IPS-NIHi7 (cell line): Measurements from ENCODE around the gene TMEM139.

Source experiments
- DNase-seq: peaks from one replicate; pipeline ENCODE4 v3.0.0; 2012; ENCODE audit warnings: mixed read lengths; ENCODE audit errors: extremely low spot score

Gene TMEM139

DNA sequence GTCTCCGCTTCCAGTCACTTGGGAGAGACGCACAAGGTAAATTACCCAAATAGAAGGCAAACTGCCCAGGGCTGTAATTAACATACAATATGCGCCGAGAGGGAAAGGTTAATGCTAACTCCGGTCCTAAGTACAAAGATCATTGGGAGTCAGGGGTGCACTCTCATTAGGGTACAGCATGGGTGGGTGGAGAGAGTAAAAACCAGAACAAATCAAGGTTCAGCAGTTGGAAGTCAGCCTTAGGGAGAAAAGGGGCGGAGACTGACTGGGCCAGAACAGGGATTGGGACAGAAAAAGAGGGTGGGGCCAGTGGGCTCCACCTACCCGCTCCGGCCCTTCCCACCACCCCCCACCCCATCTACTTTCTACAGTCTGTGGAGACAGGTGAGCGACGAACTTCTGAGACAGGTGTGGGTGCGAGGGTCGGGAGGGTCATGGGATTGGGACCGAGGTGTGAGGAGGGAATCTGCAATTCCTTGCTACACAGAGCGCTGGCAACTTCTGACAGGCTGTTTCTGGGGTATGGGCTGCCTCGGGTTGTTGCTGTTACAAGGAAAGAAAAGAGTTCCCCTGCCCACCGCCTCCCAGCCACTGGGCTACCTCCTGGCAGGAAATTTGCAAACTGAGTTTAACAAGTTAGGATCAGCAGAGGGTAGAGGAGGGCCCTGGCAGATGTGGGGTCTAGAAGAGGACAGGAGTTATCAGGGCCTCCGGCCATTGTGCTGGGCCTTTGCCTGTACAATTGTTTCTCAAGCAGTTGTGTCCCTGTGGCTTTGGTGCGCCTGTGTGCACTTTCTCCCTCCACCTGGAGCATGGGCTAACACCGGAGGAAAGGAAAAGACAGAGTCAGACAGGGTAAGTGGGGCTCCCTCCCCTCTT, at the start of gene TMEM139:
TMEM139 (plus strand) TSS at position 368 of the 879 bp plus-strand sequence. CDS start 1,000 bp downstream, outside the sequence.
- peak; percentile 82 for DNase-seq

- no peak for DNase-seq
Observed at GRCh38 chr7:143235561-143235960, 49.2 kb upstream of the TMEM139 start.

- no peak for DNase-seq
Observed at GRCh38 chr7:143236408-143236990, 48.3 kb upstream of the TMEM139 start.

GRCh38 chr7:143237366-143237765, 47.4 kb upstream of the TMEM139 start:
- no peak for DNase-seq

DNA sequence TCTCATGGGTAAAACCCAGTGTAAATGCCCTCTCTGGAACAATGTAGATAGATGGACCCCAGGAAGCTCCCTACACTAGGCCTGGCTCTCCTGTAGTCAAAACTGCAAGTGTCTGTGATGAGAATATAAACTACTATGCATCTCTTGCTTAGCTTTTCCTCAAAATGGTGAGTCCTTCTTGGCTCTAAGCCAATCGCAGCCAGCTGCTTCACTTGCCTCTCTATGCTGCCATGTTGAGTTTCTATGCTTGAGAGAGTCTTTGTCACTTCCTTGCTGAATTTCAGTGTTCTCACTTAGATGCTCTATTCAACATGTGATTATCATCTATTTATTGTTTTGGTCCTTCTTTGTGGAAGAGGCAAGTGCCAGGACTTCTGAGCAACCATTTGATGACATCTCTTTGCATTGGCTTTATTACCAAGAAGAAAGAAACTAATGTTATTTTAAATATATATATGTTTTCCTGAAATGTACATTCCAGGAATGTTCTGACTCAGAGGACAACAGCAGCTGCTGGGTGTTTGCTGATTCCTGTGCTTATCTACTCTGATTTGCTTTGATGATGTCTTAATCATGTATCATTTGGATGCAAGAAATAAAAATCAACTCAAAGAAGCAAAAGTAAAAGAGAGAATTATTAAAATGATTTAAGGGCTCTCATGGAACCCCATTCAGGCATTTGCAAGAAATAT, 46.3 kb upstream of the TMEM139 start:
- DNase-seq = no peak

DNA sequence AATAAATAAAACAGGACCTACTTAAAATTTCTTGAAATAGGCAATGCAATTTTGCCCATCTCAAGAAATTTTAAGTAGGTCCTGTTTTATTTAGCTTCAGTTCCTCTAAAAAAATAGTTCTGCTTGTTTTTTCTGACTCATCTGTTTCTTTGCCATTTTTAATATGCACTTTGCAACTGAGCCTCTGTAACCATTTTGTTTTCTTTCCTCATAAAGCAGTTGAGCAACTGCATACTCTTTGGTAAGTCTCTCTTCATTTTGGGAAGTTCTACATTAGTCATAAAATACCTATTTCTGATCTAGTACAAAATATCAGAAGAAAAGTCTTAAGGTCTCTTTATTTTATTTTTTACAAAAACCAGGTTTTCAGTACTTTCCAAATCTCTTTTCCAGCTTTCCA, 44.9 kb upstream of the TMEM139 start:
- no peak for DNase-seq

DNA sequence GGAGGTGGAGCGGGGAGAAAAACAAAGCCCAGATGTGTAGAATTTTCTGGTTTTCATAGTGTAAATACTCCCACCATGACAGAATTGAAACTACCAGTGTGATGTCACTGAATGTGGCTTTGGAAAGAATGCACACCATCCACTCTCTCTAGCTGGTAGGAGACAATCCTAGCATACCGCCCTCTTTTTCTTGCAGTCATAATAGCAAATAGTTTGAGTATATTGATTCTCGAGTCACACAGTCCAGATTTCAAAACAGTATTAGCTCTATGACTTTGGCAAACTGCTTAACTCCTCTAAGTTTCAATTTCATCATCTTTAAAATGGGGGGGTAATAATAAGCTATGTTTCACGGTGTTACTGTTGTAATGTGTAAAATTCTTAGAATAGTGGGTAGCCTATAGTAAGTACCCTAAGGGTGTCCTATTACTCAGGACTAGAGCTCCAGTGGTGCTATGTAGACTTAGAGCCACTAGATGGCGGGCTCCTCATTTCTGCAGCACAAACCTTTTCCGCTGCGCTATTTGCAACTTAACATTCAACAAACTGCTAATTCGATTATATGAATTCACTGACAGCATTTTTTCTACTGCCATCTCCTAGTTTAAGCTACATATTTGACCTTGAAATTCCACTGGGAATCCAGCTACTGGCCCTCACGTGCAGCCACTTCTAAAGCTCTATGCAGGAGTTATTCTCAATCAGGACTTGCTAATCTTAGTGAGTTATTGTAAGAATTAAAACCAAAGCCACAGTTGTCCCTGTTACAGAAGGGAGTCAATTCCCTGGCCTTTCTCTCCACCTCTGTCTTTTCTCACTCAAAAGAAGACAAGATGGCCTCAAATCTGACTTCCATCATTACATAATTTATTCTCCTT, 44.2 kb upstream of the TMEM139 start:
- DNase-seq = peak; percentile 73

- no peak for DNase-seq
Observed at GRCh38 chr7:143242306-143242705, 42.5 kb upstream of the TMEM139 start.

GRCh38 chr7:143243111-143243510, 41.6 kb upstream of the TMEM139 start:
- DNase-seq = no peak

GRCh38 chr7:143243614-143244013, 41.1 kb upstream of the TMEM139 start:
- DNase-seq = no peak

DNA sequence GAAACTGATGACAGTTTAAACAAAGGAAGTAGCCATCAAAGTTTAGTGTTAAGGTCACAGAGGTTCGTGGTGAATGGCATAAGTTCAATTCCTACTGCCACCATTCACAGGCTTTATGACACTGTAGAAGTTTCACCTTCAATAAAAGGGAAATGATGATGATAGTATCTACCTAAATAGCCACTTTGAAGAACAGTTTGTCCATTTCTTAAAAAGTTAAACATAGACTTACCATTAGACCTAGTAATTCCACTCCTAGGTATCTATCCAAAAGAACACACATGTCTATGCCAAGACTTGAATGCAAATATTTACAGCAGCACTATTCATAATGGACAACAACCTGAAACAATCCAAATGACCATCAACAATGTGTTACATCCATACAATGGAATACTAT, 40.4 kb upstream of the TMEM139 start:
- DNase-seq = no peak

DNA sequence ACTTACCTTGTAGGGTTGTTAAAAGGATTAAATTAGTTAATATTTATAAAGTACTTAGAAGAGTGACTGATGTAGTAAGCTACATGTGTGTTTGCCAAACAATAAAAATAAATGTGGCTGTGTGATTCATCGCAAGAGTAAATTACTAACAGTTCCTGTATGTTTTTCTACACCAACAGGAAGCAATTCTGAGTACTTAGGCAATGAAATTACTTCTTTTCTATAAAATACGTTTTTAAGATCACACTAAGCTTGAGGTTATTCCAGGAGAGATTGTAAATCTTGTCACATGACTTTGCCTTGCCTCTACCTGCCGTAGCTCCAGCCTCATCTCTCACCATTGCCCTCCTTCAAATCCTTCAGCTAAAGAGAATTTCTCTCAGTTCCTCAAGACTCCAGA, 39.6 kb upstream of the TMEM139 start:
- DNase-seq = no peak

- no peak for DNase-seq
Observed at GRCh38 chr7:143247372-143247771, 37.4 kb upstream of the TMEM139 start.

DNA sequence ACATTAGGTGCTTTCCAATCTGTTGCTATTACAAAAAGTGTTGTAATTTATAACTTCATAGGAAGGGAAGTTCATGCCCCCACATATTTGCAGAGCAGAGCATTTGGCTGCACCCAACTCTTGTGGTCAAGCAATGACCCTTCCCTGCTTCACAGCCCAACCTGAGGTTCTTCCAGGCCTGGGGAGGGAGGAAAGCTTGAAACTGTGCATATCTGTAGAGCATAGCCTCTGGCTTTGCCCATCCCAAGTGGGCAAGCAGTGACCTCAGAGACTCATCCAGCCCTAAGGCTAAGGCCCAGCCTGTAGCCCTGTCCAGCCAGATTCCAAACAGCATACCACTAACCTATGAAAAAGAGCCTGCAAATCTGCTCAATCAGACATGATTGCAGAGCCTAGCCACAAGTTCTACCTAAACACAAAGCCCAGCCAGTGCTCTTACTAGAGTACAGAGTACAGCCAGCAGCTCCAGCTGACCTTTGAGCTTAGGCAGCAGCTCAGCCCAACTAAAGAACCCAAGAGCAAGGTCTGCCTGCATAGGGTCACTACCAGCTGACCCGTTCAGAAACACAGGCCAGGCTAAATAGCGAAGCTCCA, 35.9 kb upstream of the TMEM139 start:
- no peak for DNase-seq

GRCh38 chr7:143250199-143250598, 34.6 kb upstream of the TMEM139 start:
- no peak for DNase-seq

GRCh38 chr7:143250822-143251221, 33.9 kb upstream of the TMEM139 start:
- DNase-seq = no peak

- DNase-seq = no peak
Observed at GRCh38 chr7:143252006-143252405, 32.8 kb upstream of the TMEM139 start.

GRCh38 chr7:143255564-143255963, 29.2 kb upstream of the TMEM139 start:
- DNase-seq = no peak

- no peak for DNase-seq
Observed at GRCh38 chr7:143256325-143256724, 28.4 kb upstream of the TMEM139 start.

DNA sequence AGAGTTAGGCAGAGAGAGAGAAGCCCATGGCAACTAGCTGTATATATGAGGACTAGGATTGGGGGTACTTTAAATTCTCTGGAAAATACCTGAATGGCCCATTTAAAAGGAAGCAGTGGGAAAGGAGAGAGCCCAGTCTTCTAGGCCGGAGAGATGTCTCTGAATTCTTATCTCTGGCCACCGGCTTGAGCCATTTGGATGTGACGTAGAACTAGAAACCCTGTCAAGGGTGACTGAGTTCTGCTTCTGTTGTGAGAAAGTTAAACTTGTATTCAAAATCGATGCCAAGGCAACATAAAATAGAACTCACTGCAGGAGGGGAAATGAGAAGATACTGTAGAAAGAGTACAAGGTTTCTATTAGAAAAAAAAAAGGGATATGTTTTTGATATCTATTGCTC, 27.8 kb upstream of the TMEM139 start:
- no peak for DNase-seq

DNA sequence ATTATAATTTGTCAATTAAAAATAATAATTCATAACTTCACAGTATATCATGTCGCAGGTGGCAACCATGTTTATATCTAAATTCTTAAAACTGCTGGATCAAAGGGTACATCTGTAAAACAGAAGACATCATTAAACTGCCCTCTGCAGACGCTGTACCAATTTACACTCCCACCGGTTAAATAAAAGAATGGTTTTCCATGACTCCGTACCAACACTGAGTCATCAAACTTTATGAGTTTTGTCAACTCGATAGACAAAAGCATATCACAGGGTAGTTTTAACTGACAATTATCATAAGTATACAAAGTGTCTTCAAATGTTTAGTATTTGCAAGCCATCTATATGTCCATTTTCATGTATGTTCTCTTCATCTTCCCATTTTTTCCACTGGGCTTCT, 27.3 kb upstream of the TMEM139 start:
- DNase-seq = no peak
